ENCODE data around the gene PAQR9. TPM values are rescaled to one million over a fixed set of nuclear protein-coding genes. Genes with fewer than 3 reads are reported as not detected.
"Not testable (repeated sequence)": the region's sequence is repeated elsewhere in the genome, so short reads cannot be mapped to it uniquely, and the experiment has no call there.

The PAQR9 gene
- total RNA-seq, 1 donor from 2014 or later: not detected

DNA sequence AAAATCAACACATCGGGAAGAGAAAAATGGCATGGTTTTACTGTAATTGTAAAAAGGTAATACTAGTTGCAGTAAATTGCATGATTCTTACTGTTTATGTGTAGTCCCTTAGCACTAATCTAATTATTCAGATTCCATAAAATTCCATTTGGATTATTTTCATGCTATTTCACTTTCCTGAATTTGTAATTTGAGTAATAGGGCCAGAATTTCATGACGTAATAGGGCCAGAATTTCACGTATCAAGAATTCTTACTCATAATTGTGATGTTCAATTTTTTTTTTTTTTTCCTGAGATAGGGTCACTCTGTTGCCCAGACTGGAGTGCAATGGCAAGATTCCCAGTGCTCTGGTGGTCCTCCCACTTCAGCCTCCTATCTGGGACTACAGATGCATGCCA, 35.0 kb upstream of the PAQR9 start:
- Histone ChIP-seq H3K4me3 (ENCODE audit: low read depth, low read length) (no peak overlapping the region), H3K27me3 (ENCODE audit: control insufficient read depth, insufficient read depth, low read length) (no peaks in the 10 kb centered on the region), H3K36me3 (ENCODE audit: control insufficient read depth, insufficient read depth, low read length) (no peaks in the 10 kb centered on the region)
- DNase-seq (ENCODE audit: low read depth) (no peak), FAIRE-seq (no peak)
- TF ChIP-seq CTCF (IDR thresholded peaks at IDR 0.05; ENCODE audit: insufficient read depth, low read length, severe bottlenecking): no peak

DNA sequence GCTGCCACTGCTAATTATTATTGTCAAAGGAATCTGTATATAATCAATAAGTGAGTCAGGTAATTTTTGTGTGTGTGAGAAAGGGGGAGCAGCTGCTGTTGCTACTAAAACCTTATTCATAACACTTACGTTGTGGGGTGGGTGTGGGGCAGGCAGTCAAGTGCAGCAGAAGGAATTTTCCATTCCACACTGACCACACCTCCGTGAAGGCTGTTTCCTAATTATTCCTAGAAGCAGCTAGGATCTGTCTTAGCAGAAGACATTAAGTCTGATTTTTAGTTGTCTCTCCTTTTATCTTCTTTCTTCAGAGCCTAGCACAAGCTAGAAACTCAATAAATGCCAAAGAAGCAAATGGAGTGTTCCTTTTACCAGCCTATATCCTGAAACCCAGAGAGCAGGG, 33.9 kb upstream of the PAQR9 start:
- no peak for TF ChIP-seq CTCF (IDR thresholded peaks at IDR 0.05; ENCODE audit: insufficient read depth, low read length, severe bottlenecking)
- DNase-seq (ENCODE audit: low read depth) (no peak), FAIRE-seq (no peak)
- Histone ChIP-seq H3K27me3 (ENCODE audit: control insufficient read depth, insufficient read depth, low read length) (no peaks in the 10 kb centered on the region), H3K4me3 (ENCODE audit: low read depth, low read length) (no peak overlapping the region), H3K36me3 (ENCODE audit: control insufficient read depth, insufficient read depth, low read length) (no peaks in the 10 kb centered on the region)

- H3K36me3 ChIP-seq (ENCODE audit: control insufficient read depth, insufficient read depth, low read length): no peaks in the 10 kb centered on the region
- DNase-seq (ENCODE audit: low read depth): peak; percentile 56
- no peak for FAIRE-seq
- H3K27me3 ChIP-seq (ENCODE audit: control insufficient read depth, insufficient read depth, low read length): no peaks in the 10 kb centered on the region
- no peak overlapping the region for H3K4me3 ChIP-seq (ENCODE audit: low read depth, low read length)
- peak; percentile 56 for TF ChIP-seq CTCF (IDR thresholded peaks at IDR 0.05; ENCODE audit: insufficient read depth, low read length, severe bottlenecking)
These were observed 30.5 kb upstream of the PAQR9 start for GRCh38 chr3:142993958-142994442.

GRCh38 chr3:142992323-142992722, 28.8 kb upstream of the PAQR9 start:
- no peak for TF ChIP-seq CTCF (IDR thresholded peaks at IDR 0.05; ENCODE audit: insufficient read depth, low read length, severe bottlenecking)
- DNase-seq (ENCODE audit: low read depth) (no peak), FAIRE-seq (no peak)
- no peaks in the 10 kb centered on the region for H3K27me3 ChIP-seq (ENCODE audit: control insufficient read depth, insufficient read depth, low read length)
- no peak overlapping the region for H3K4me3 ChIP-seq (ENCODE audit: low read depth, low read length)
- H3K36me3 ChIP-seq (ENCODE audit: control insufficient read depth, insufficient read depth, low read length): no peaks in the 10 kb centered on the region

- H3K4me3 ChIP-seq (ENCODE audit: low read depth, low read length): no peak overlapping the region
These were observed 27.2 kb upstream of the PAQR9 start for GRCh38 chr3:142990721-142991120.

GRCh38 chr3:142988826-142989225, 25.4 kb upstream of the PAQR9 start:
- not testable (repeated sequence) for H3K4me3 ChIP-seq (ENCODE audit: low read depth, low read length); H3K36me3 ChIP-seq (ENCODE audit: control insufficient read depth, insufficient read depth, low read length); FAIRE-seq; DNase-seq (ENCODE audit: low read depth); H3K27me3 ChIP-seq (ENCODE audit: control insufficient read depth, insufficient read depth, low read length)

More at GRCh38 chr3:142990721-142991120, 27.2 kb upstream of the PAQR9 start:
- Histone ChIP-seq H3K27me3 (ENCODE audit: control insufficient read depth, insufficient read depth, low read length) (no peaks in the 10 kb centered on the region), H3K36me3 (ENCODE audit: control insufficient read depth, insufficient read depth, low read length) (no peaks in the 10 kb centered on the region)
- no peak for FAIRE-seq
- DNase-seq (ENCODE audit: low read depth): no peak
- TF ChIP-seq CTCF (IDR thresholded peaks at IDR 0.05; ENCODE audit: insufficient read depth, low read length, severe bottlenecking): no peak

DNA sequence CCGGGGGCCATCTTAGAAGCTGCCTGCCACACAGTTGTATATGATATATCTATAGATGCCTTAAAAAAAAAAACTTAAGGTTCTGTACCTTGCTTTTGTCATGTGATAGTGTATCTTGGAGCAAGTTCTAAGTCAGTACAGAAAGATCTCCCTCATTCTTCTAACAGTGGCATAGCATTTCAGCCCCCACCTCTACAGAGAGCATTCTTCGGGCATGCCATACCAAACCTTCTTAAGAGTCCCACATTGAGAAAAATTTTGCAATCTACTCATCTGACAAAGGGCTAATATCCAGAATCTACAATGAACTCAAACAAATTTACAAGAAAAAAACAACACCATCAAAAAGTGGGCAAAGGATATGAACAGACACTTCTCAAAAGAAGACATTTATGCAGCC, 24.7 kb upstream of the PAQR9 start:
- DNase-seq (ENCODE audit: low read depth); FAIRE-seq: not testable (repeated sequence)

More for the DNA sequence above, 24.7 kb upstream of the PAQR9 start:
- not testable (repeated sequence) for H3K4me3 ChIP-seq (ENCODE audit: low read depth, low read length); H3K36me3 ChIP-seq (ENCODE audit: control insufficient read depth, insufficient read depth, low read length); H3K27me3 ChIP-seq (ENCODE audit: control insufficient read depth, insufficient read depth, low read length)

All from bronchial epithelial cell (primary cell).